ENCODE data around the gene TMCC1.
A peak's percentile ranks its signal among the peaks of the same experiment; 100 is the strongest.
"Not testable (repeated sequence)": the region's sequence is repeated elsewhere in the genome, so short reads cannot be mapped to it uniquely, and the experiment has no call there.

The TMCC1 gene

DNA sequence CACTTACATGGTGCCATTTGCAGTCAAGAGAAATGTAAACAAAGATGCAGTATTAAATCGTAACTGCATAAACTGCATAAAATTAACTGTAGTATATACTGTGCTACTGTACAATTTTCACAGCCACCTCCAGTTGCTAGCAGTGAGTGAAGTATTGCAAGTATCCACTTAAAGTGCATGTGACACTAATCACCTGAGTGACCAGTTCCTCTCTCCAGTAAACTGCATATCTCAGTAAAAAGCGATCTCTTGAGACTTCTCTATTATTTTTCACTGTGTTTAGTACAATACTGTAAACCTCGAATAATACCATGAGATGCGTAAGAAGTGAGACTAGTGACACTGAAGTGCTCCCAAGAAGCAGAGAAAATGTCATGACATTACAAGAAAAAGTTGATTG is 175.3 kb downstream of the TMCC1 start:
- no peak for DNase-seq

GRCh38 chr3:129715854-129716253 is 177.7 kb downstream of the TMCC1 start:
- DNase-seq, result no peak

DNA sequence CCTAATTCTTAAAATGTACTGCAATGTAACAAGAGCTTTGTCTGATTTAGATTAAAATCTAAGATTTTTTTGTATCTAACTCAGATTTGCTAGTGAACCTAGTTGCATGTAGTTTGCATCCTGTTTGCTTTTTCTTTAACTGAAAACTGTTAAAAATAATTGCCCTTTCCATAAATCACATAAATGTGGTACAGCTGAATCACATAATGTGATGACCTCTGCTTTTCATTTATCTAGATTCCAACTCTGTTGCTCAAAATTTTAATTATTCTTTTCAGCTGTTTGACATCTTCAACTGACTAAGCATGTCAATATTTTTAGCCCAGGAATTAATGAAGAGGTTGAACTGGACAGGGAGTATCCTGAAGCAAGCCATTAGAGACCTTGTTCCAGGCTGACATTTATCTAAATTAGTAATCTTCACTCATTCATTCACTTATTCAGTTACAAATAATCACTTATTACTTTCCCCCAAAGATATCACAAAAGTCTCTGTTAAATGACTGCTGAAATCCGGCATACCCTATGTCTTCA is 185.1 kb downstream of the TMCC1 start:
- DNase-seq, result no peak

DNA sequence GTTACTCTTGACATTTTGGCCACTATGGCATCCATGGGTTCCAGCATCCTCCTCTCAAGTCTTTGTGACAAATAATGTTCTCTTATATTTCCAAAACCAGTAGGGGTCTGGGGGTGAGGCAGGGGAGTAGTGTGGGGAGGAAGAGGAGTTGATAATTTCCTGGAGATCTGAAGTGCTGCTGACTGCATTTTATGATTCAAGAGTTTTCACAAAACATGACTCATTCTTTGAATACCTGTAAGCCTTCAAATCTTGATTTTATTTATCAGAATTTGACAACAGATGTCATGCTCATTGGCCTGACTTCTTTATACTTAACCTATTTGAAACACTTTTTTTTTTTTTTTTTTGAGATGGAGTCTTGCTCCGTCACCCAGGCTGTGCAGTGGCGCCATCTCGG is 188.2 kb downstream of the TMCC1 start:
- DNase-seq, result no peak

DNA sequence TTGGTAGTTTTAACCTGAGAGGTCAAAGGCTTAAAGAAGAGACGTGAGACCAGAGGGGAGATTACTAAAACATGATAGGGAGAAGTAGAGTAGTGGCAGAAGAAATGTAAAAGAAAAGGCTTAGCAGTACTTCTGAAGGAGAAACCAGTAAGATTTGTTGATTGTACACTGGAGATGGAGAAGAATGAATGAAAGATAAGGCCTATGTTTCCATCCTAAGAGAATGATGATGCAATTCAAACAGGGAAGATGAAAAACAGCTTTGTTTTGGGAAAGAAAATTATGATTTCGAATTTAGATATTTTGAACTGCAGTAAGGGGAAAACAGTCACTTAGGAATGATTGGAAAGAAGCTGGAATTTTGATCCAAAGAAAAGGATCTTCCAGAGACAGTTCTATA is 189.6 kb downstream of the TMCC1 start:
- no peak for DNase-seq

DNA sequence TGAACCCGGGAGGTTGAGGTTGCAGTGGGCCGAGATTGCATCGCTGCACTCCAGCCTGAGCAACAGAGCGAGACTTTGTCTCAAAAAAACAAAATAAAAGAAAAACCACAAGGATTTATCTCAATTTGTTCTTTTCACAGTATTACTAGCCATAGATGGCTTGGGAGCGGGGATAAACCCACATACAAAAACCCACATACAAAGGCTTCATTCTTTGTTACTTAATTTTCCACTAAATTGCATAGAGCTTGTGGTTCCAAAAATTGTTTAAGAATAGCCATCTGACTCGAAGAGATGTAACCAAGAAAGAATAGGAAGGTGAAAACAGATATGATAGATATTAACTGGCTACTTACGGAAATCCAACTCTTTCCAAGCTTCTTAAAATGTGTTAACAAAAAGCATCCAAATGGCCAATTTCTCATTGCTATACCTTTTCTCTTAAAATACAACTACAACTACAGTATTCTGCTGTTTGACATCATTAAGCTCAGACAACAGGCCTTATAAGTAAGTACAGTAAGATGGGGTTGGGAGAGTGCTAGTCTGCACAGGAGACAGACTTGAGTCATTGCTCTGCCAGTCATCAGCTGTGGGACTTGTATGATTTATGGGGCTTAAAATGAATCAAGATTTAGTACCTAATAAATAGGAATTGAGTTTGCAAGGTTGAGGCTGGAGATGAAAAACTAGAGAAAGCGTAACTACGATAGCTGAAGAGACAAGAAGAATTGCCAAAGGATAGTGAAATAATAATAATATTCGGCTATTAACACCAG is 190.4 kb downstream of the TMCC1 start:
- no peak for DNase-seq

DNA sequence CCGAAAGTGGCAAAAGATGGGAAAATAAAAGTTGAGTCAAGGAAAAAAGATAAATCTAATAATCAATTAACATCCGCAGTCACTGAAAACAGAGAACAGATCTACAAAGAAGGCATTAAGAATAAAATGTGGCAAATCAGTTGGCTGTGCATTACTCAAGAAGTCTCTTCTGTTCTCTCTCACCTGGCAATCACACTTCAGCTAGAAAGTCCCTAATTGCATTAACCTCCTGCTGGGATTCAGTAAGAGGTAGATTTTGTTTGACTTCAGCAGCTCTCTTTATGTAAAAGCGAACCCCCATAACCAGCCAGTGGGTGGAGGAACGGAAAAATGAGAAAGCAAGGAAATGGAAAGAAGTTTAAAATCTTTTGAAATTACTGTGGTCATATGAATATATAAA is 192.3 kb downstream of the TMCC1 start:
- DNase-seq, result no peak

DNA sequence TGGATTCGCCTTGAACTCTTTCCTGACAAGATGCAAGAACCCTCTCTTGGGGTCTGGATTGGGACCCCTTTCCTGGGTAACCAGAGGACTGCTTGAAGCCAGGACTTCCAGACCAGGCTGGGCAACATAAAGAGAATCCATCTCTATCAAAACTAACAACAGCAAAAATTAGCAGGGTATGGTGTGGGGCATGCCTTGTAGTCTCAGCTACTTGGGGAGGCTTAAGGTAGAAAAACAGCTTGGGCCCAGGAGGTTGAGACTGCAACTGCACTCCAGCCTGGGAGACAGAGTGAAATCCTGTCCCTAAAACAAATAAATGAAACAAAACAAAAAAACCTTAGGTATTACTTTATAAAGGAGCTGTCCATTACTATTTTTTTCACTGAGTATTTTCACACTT is 193.9 kb downstream of the TMCC1 start:
- DNase-seq, result no peak

- no peak for DNase-seq
Measured at GRCh38 chr3:129699199-129699598, 194.3 kb downstream of the TMCC1 start.

- DNase-seq, result no peak
Measured at GRCh38 chr3:129697229-129697969, 196.1 kb downstream of the TMCC1 start.

DNA sequence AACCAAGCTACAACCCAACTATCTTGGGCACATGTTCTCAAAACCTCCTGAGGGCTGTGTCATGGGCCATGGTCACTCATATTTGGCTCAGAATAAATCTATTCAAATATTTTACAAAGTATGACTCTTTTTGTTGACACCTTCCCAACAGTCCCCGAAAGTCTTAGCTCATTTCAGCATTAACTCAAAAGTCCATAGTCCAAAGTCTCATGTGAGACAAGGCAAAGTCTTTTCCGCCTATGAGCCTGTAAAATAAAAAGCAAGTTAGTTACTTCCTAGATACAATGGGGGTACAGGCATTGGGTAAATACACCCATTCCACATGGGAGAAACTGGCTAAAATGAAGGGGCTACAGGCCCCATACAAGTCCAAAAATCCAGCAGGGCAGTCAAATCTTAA is 197.1 kb downstream of the TMCC1 start:
- DNase-seq, result not testable (repeated sequence)

GRCh38 chr3:129695230-129695629 is 198.3 kb downstream of the TMCC1 start:
- no peak for DNase-seq

DNA sequence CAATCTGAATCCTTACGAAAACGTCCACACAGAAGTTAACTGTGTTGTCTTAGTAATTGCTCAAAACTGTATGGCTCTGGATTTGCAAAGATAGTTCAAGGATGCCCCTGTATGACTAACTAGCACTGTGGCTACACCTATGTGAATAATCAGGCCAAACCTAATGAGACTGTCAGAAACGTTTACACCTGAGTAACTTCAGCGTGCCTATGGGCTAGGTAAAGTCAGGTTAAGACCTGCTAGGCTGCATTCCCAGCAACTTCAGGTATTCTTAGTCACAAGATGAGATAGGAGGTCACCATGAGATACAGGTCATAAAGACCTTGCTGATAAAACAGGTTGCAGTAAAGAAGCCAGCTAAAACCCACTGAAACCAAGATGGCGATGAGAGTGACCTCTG is 199.3 kb downstream of the TMCC1 start:
- DNase-seq, result no peak

- no peak for DNase-seq
Measured at GRCh38 chr3:129692743-129693142, 200.8 kb downstream of the TMCC1 start.

- no peak for DNase-seq
Measured at GRCh38 chr3:129690963-129691362, 202.5 kb downstream of the TMCC1 start.

DNA sequence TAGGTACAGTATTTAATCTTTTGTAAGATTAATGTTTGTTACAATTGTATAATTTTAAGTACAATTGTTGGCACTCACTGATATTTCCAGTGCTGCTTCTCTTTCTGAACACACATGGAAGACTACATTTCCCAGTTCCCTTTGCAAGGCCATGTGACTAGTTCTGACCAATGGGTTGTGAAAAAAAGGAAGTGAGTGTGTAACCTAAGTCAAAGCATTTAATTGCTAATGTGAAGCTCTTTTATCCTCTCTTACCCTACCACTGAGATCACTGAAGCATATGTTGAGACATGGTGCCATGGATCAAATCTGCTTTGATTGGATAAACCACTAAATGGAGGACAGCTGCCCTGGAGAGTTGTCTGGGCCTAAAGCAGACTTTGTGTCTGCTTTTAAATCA is 203.1 kb downstream of the TMCC1 start:
- DNase-seq, result peak in 10 of 14 donors; percentile 2 to 71 (median 16)

DNA sequence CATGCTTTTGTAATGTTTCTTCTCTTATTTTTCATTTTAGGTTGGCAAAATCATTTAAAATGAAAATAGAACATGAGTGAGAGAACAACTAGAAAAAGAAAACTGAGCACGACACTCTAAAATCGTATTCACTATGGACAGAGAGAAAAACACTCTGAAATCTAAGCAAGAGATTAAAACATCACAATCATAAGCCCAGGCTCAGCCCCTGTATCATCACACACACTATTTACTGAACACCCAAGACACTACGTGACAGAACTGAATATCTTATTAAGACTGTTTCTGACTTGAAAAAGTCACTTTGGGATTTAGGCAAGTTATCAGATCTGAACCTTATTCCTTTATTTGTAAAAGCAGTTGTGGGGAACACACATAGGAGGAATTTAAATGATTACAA is 204.5 kb downstream of the TMCC1 start:
- peak in 1 of 14 donors; percentile 23 for DNase-seq

GRCh38 chr3:129688271-129688895 is 205.1 kb downstream of the TMCC1 start:
- DNase-seq, result peak in 13 of 14 donors; percentile 9 to 94 (median 77)

DNA sequence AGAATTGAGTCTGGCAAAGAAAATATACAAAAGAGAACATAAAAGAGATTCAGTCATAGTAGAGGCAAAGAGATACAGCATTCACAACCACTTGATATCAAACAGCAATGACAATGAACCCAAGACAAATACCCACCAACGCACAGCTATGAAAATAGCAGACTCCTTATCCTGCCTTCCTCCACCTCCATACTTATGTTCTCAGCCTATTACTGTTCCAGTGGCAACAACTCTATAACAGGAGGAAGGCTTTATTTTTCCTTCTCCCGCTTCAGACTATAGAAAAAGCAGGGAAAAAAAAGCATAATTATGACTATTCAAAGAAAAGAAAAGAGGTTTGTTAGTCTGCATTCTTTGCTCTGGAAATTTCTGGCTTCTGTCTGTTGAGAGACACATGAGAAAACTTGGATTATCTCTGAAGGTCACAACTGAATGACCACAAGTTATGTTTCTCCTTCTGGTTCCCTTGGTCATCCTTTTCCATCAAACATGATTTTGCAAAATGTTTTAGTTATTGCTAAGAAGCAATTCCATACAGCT is 205.9 kb downstream of the TMCC1 start:
- DNase-seq, result peak in 1 of 14 donors; percentile 74

DNA sequence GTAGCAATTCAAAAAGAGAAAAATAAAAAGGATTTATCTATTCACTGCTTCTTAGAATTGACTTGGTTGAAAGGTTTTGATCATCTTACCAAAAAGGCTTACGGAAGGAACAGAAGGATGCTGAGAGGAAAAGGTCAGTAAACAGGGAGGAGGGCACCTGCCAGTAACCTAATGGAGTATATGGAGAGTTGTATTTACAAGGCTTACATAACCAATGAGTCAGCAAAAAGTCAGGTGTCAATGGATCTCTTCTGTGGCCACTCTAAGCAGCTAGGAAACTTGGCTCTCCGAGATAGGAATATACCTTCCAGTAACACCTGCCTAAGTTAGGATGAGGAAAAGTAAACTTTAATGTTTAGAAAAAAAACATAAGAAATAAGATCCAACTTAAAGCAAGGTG is 206.6 kb downstream of the TMCC1 start:
- peak in 2 of 14 donors; percentile 12 to 85 for DNase-seq

- DNase-seq, result peak in 1 of 14 donors; percentile 48
Measured at GRCh38 chr3:129684270-129684669, 209.2 kb downstream of the TMCC1 start.

DNA sequence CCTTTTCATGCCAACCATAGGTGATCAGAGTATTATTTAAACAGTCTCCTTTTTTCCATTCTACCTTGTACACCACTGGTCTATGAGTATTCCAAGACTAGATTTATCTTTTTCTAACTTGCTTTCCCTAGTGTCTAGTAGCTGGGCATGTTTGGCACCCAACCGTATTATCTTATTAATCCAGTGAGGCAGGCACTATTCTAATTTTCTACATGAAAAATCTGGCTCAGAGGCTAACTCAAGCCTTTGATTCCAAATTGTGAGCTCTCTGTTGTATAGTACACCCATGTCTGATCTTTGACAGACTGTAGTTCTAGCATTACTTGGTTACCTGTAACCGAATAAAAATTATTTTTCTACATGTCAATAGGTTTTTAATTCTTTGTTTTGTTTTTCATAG is 210.3 kb downstream of the TMCC1 start:
- DNase-seq, result peak in 1 of 14 donors; percentile 57

GRCh38 chr3:129676985-129677384 is 216.5 kb downstream of the TMCC1 start:
- DNase-seq, result no peak
